ENCODE measurements around the gene NACC1.
"Not testable (repeated sequence)": the region's sequence is repeated elsewhere in the genome, so short reads cannot be mapped to it uniquely, and the experiment has no call there.

Gene NACC1

DNA sequence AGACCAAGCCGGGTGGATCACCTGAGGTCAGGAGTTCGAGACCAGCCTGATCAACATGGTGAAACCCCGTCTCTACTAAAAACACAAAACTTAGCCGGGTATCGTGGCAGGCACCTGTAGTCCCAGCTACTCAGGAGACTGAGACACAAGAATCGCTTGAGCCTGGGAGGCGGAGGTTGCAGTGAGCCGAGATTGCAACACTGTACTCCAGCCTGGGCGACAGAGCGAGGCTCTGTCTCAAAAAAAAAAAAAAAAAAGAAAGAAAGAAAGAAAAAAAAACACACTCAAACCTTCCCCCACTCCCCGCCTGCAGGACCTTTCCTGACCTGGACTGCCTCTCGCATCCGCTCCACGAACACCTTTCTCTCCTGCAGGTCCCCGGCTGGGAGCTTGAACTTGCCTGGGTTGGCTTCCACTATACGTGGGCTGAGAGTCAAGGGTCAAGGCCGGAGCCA, 31.1 kb downstream of the NACC1 start:
- DNase-seq: not testable (repeated sequence)

- peak; percentile 25 for DNase-seq
These were observed 31.6 kb downstream of the NACC1 start for GRCh38 chr19:13149628-13150186.

DNA sequence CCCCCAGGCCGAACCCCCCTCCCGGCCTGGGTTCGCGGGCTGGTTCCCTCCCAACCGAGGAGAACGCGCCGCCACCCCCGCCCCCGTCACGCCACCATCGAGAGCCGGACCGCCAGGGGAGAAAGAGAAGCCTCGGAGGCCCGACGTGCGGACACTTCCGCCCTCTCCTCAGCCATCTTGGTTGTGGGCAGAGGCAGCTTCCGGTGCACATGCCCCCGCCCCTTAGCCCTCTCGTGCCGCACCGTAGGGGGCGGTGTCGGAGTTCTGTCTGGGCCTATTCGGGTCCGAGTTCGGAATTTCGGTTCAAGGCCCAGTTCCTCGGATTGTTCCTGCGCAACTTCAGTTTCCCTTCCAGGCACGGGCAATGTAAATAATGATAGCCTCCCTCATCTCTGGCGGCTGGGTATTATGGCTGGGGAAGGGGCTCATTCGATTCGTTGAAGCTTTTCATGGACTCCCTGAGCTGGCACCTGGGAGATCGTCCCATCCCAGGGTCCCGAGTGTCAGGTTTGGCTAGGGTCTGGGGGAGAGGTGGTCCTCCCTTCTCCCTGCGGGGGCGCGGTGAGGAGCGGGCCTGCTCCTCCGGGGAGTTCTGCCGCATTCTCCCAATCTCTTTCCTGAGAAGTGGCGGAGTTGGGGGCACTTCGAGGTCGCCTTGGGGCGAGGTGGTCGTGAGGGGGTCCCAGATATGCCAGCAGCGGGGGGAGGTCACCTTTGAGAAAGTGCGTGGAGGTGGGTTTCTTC, 32.3 kb downstream of the NACC1 start, which contains the start of the genes IER2 and STX10:
IER2 (plus strand) TSS at position 225 of the 744 bp plus-strand sequence. CDS start 2,776 bp downstream, outside the sequence.
STX10 (minus strand) TSS at position 189 of the 744 bp plus-strand sequence. CDS start 202 bp downstream, outside the sequence.
- DNase-seq: peak; percentile 95

- DNase-seq: no peak
These were observed 33.0 kb downstream of the NACC1 start for GRCh38 chr19:13150931-13151604.

- peak; percentile 98 for DNase-seq
These were observed 33.7 kb downstream of the NACC1 start for GRCh38 chr19:13151605-13152355.

DNA sequence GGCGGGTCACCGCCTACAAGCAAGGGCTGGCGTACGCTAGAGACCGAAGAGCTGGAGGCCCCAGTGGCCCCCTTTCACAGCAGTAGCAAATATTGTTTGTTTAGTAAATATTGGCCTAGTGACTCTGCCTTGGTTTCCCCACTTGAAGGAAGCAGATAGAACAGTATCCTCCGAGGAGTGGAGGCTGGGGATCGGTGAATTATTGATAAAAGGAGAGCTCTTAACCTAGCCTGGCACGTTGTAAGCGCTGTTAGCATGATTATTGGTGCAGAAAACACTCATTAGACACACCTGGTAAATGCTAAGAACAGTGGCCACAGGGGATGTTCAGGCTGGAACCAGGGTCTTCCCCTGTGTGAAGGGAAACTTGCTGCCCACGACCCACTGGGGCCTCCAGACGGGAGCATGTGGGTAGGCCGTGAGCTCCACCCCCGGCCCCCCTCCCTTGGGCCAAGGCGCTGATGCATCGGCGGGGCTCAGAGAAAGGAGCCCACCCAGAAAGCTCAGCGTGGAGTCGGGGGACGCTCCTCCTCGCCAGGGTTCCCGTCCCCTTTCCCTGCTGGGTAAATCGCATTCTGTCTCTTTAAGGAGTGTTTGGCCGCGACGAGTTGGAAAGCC, 34.4 kb downstream of the NACC1 start:
- no peak for DNase-seq

- DNase-seq: peak; percentile 95
These were observed 35.0 kb downstream of the NACC1 start for GRCh38 chr19:13152974-13153568.

GRCh38 chr19:13153569-13154240, 35.6 kb downstream of the NACC1 start:
- peak; percentile 39 for DNase-seq

DNA sequence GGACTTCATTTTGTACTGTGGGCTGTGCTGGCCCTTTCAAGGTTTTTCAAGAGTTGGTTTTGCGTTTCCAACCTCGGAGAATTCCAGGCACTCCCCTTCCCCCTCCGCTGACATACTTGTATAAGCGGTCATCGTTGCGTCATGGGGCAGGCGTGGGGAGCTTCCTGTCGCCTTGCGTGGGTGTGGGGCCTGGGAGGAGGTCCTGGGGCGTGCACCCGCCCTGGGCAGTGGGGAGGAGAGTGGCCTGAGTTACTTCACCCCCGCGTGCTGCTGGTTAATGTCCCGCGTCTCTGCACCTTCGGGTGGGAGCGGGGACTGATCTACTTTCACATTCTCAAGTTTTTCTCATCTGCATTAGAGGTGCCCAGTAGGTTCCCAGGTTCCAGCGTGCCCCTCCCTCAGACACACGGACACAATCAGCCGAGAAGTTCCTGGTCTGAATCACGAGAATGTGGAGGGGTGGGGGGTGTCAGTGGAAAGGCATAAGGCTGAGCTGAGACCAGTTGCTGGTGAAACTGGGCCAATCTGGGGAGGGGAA, 36.2 kb downstream of the NACC1 start:
- peak; percentile 95 for DNase-seq

DNA sequence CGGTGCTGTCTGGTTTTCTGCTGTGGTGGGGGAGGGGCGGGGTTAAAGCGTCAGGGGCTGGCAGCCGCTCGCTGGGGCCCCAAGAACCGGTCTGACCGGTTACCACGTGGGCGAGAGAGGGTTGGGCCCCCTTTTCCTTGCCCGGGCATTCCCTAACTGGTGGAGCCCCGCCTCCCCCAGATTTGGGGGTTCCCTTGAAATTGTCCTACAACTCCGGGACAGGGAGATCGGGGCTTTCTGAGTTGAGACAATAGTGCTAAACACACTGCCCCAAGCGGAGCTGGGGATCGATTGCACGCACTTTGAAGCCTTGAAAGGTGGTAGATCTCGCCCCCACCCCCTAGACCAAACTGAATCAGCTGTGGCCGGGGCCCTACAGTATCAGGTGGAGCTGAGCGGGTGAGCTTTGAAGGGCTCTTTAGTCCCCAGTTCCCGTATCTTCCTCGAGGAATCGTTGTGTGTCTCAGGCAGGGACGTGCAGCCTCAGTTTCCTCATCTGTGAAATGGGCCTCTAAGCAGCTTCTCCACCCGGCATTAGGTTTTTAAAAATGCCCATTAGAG, 36.9 kb downstream of the NACC1 start:
- DNase-seq: peak; percentile 69

DNA sequence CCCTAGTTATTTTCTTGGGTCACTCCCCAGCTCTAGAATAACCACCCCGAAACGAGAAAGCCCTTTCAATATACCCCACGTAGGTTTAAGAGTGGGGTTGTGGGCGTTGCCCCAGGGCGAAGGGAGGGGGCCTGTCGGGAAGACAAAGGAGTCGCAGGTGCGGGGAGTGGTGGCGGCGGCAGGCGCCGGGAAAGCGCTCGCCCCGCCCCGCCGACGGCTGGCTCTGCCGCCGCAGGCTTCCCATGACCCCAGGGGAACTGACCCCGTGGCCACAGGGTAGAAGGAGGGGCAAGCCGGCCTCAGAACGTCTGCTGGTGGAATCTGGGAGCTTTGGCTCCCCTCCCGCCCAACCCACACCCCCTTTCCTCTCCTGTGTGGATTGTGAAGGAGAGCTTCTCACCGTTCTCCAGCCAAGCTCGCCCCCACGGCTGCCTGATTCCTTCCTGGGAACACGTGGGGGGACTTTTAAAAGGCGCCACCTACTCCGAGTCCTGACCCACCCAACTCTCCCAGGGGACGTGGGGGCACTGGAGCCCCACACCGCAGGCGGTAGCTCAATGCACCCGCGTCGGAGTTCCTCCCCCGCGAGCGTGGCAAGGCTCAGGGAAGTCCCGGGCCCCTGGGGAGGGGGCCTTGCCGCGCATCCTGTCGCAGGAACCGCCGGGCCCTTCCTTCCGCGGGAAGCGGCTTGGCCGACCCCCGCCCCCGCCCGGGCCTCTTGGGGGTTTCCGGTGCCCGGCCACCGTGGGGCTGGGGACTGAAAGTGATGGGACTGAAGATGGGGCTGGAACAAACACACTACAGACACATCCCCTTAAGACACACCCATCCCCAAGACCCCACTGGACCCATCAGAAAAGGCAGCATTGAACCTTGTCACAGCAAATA, 37.7 kb downstream of the NACC1 start:
- peak; percentile 65 for DNase-seq

DNA sequence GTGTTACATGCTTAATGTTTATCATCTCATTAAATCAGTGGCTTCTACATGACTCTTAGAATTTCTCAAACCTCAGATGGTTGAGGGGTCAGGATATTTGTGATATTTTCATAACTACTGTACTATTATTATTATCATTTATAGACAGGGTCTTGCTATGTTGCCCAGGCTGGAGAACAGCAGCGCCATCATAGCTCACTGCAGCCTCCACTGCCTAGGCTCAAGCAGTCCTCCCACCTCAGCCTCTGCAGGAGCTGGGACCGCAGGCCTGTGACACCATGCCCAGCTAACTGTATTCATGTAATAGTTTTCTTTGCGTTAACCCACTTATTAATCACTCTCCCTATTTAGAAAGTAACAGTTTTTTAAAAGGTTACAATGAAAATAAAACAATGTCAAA, 41.6 kb downstream of the NACC1 start:
- DNase-seq: no peak

DNA sequence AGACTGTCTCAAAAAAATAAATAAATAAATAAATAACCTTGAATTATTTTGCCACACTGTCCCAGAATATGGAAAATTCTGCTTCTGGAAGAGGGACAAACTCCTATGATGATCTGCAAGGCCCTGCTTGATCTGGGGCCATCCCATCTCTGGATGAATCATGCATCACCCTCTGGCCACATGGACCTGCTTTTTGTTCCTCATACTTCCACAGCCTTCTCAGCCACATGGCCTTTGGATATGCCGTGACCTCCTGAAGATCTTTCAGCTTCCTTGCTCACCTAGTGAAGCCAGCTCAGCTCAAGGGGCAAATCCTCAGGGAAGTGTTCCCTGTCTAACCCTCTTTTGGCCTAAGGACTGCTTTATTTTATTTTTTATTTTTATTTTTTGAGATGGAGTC, 42.5 kb downstream of the NACC1 start:
- no peak for DNase-seq

DNA sequence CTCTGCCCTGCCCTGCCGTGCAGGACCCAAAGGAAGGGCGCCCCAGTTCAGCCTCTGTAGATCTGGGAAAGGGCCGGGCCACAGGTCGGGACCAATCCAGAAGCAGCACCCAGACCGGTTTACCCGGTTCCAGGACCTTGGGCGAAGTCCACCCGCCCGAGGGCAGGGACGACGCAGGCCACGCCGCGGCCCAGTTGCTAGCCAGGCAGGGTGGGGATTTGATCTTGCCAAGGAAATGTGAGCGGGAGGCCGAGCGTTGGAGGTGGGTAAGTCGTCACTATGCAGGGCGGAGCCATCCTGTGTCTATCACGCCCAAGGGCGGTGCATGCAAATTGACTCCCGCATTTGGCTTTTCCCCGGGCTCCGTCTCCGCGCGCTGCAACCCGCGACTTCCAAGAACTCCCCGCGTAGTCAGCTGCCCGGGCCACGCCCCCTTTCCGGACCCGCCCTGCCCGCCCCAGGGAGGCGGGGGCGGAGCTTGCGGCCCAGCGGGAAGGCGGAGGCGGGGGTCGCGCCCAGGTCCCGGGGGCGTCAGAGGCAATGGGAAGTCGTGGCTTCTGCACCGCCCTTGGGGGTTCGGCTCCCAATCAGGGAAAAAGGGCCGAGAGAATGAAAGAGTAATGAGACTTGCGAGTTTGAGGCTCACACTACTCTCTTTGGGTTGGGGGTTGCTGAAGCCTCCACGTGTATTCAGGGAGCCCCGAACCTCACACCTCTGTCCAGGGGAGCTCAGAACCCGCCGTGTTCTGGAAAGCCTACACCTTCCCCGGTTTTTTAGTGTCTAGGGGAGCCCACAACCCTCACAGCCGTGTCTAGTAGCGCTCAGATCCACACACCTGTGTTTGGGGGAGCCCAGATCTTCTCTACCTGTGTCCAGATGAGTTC, 44.9 kb downstream of the NACC1 start:
- DNase-seq: peak; percentile 97

DNA sequence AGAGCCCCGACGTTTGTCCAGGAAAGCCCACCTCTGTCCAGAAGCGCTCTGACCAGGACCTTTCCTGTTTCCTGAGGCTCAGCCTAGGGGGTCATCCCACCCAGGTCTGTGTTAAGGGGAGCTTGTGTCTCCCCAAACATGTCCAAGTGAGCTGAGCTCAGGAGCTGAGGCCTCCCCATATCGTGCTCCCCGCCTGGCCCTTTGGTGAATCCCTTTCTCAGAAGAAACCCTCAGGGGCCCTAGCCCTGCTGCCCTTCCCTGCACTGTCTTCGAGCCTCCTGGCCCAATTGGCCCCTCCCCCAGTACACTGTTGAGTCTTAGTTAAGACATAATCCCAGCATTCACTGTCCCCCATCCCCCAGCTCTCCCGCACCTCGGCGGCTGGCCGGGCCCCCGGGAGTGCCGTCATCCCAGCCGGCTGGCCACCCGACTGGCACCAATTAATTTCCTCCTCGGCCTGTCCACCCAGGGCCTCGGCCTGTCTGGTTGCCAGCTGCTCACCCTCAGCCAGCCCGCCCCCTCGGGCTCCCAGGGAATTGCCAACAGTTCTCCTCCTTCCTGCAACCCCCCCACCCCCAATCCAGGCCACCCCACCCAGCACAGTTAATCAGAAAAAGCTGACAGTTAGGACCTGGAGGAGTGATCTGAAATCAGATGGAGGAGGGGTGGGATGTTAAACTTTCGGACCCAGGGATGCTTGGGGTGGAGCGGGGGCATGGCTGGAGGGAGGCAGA, 45.7 kb downstream of the NACC1 start:
- peak; percentile 90 for DNase-seq

- peak; percentile 73 for DNase-seq
These were observed 46.5 kb downstream of the NACC1 start for GRCh38 chr19:13164343-13165161.
